CD4-positive, alpha-beta T cell treated with Interleukin-4 for 4 hours (primary cell): ENCODE data around the gene SNX9.

Source experiments
- DNase-seq: peaks from one replicate; pipeline ENCODE4 v3.0.0-alpha.2; 2020

The SNX9 gene

GRCh38 chr6:157983406-157984119 is 160.5 kb downstream of the SNX9 start:
- no peak for DNase-seq

DNA sequence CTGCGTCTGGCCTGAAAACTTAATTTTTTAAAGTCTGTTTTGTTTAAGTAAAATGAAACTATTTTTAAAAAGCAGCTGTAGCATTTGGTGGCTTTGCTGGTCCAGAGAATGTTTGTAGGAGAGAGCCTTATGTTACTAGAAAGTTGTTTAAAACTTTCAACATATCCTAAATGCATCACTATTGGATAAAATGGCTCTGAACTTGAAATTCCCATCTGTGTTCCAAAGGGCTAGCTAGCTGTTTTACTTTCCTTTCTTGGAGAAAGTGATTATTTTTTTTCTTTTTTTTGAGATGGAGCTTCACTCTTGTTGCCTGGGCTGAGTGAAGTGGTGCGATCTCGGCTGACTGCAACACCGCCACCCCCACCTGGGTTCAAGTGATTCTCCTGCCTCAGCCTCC is 161.1 kb downstream of the SNX9 start:
- no peak for DNase-seq

- DNase-seq: no peak
These were observed 161.7 kb downstream of the SNX9 start for GRCh38 chr6:157984686-157985225.

DNA sequence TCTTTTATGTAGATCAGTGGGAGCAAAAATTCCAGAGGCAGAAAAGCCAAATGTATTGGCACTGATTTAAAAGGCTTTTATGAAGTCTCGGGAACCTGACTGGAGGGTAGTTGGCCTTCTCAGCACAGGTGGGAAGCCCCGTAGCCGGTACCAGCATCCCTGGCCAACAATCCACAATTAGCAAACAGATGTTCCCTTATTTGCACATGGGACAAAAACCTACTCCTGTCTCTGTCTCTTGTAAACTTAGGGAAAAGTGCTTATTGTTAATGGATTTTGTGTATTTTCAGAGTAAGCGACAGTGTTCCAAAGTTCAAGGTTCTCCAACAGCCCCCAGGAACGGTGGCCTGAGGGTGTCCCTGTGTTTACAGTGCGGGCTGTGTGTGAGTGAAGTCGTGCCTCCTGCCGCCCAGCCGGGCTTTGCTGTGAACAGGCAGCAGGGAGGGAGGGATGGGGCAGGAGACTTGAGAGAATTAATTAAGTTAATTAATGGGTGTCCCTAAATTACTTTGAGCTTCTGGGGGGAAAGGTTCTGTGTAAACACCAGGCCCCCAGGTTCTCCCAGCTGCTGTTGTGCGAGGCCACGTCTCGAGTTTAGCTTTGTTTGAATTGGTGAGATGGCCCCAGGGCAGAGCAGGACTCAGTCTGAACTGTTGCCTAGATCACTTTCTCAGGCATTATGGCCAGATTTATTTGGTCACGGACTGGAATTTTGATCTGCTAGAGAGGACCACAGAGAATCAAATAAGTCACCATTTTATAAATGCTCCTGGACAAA is 162.5 kb downstream of the SNX9 start:
- no peak for DNase-seq

GRCh38 chr6:157987788-157988699 is 165.0 kb downstream of the SNX9 start:
- no peak for DNase-seq

GRCh38 chr6:157988700-157989063 is 165.6 kb downstream of the SNX9 start:
- no peak for DNase-seq

GRCh38 chr6:157989541-157990289 is 166.7 kb downstream of the SNX9 start:
- no peak for DNase-seq

DNA sequence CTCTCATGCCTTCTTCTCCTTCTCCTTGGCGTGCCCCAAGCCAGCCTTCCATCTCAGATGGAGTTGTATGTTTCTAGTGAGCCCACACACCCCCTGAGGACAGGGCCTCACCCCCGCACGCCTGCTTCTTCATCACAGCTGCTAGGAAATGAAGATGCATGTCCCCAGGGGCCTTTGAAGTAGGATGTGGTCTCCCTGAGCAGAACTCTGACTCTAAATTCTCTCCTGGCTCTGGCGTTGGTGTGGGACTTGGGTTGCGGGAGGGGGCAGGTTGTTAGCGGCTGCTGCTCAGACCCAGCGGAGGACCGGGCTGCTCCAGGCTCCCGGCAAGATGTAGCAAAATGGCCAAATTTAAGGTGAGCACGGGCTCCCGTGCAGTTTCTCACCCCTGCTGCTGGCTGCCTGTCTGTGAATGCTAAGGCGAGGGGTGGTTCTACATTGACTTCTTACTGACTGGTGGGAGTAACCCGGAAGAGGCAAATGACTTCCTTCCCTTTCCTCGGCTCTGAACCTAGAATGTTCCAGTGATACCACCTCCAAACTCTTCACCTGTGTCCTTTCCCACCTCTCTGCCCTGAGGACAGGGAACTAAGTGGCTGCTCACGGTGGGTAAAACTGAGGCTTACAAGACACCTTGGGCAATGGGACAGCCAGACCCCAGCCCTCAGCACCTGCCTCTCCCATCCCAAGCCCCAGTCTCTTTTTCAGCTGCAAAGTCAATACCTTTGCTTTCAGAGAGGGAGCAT is 167.4 kb downstream of the SNX9 start:
- DNase-seq: no peak

GRCh38 chr6:157991067-157991432 is 168.0 kb downstream of the SNX9 start:
- no peak for DNase-seq

GRCh38 chr6:157993076-157993475 is 170.0 kb downstream of the SNX9 start:
- no peak for DNase-seq

DNA sequence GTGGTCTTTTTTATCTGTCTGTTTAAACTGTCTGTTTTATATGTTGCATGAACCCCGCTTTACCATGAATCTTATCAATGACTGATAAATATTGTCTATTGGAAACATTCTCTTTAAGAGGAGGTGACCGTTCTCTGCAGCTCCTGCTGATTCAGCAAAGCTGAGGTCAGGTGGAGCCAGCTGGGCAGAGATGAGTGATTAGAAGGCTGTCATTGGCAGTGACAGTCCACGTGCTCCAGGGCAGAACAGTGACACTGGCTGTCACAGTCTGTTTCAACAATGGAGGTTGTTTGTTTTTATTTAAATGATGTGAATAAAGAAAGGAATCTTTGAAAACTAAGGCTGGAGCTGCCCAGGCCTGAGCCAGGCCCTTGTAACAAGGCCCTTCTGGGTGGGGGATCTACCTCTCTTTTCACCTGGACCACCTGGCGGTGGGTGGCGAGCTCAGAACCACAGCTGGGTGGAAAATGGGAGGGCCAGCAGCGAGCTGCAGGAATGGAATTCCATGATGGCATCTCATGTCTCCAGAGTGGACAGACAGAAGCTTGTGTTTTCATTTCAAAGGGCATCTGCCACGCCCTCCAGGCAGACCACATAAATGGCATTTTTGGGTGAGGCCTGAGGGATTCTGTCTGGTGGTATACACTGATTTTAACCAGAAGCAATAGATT is 171.2 kb downstream of the SNX9 start:
- DNase-seq: no peak
